GM19468 (cell line): ENCODE measurements around the gene BRDT.

Experiments
- ATAC-seq: cut with Tn5 transposase; IDR thresholded peaks from one replicate; pipeline ENCODE4 v1.9.1; 2021; ENCODE audit warnings: mild to moderate bottlenecking, moderate library complexity, moderate number of reproducible peaks; ENCODE audit not compliant: unreplicated experiment; ENCODE audit errors: extremely low read depth

Gene BRDT

DNA sequence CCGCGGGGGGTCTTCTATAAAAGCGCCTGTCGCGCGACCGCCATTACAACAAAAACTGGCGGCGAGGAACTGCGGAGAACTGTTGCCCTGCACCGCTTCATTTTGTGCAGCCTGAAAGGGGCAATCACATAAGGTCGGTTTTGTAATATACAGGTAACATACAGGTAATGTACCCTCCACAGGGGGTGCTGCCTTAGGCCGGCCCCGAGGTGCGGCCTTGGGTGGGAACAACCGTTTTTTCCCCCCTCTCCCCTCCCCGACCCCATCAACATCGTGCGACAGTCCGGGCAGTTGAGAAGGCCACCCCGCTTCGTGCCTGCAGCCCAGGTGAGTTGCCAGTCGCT, at the start of gene BRDT:
Gene BRDT (plus strand): TSS at position 46 of the 344 bp plus-strand sequence. CDS start 13,354 bp downstream, outside the sequence.
- ATAC-seq = no peak

DNA sequence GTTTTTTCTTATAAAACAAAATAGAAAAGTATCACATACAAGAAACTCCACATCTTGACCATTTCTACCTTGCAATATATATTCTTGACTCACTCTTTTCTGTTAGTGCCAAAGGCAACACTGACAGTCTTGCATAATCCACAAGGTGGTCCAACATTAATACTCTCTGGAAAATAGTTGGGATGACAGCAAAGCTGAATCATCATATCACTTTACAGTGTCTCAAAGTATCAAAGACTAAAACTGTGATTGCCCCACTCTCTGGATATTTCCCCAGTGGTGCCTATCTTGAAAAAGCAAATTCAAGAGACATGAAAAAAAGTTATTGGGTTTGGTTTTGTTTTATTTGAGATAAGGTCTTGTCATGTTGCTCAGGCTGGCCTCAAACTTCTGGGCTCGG, 48.6 kb upstream of the BRDT start:
- no peak for ATAC-seq

- ATAC-seq = no peak
Measured at GRCh38 chr1:91901231-91901630, 48.0 kb upstream of the BRDT start.

GRCh38 chr1:91912266-91912665, 36.9 kb upstream of the BRDT start:
- ATAC-seq = no peak

GRCh38 chr1:91913018-91913417, 36.2 kb upstream of the BRDT start:
- ATAC-seq = no peak

DNA sequence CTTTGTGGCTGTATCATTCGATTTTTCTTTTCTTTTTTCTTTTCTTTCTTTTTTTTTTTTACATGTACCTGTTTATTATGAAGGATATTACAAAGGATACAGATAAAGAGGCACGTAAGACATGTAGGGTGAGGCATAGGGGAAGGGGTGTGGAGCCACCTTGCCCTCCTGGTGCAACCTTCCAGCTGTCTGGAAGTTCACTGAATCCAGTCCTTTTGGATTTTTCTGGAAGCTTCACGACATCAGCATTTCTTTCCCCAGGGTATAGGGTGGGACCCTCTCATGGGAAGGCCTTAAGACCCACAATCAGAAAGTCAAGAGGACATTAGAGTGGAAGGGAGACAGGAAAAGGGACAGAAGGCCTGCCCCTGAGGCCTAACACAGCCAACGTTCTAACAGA, 33.2 kb upstream of the BRDT start:
- ATAC-seq = no peak

- ATAC-seq = no peak
Measured at GRCh38 chr1:91916811-91917460, 32.3 kb upstream of the BRDT start.

GRCh38 chr1:91919962-91920361, 29.2 kb upstream of the BRDT start:
- no peak for ATAC-seq

GRCh38 chr1:91924146-91924545, 25.1 kb upstream of the BRDT start:
- no peak for ATAC-seq

DNA sequence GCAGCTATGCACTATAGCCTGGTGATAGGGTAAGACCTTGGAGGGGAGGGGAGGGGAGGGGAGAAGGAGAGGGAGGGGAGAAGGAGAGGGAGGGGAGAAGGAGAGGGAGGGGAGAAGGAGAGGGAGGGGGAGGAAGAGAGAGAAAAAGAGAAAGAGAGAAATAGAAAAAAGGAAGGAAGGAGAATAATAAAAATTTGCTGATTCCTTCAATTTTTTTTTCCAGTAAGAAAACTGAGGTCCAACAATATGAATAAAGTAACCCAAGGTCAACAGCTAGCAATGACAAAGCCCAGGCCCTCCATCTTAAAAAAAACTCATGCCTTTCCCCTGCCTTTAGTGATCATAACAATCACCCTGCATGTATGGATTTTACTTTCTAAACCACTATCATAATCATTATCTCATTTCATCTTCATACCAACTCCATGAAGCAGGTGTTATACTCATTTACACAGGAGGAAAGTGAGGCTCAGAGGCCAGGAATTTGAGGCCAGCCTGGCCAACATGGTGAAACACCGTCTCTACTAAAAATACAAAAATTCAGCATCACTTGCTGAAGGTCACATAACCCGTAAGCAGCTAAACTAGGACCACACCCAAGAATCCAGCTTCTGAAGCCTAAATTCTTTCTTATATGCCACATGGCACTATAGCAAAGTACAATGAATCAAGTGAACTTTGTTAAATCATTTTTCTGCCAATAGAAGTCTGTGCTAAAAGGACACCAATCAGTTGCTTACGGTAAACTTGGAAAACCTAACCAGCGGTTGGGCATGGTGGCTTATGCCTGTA, 23.4 kb upstream of the BRDT start:
- ATAC-seq = no peak

- no peak for ATAC-seq
Measured at GRCh38 chr1:91928026-91928425, 21.2 kb upstream of the BRDT start.

GRCh38 chr1:91929250-91929649, 20.0 kb upstream of the BRDT start:
- no peak for ATAC-seq

- no peak for ATAC-seq
Measured at GRCh38 chr1:91937613-91938012, 11.6 kb upstream of the BRDT start.

GRCh38 chr1:91940496-91940895, 8.7 kb upstream of the BRDT start:
- ATAC-seq = no peak

DNA sequence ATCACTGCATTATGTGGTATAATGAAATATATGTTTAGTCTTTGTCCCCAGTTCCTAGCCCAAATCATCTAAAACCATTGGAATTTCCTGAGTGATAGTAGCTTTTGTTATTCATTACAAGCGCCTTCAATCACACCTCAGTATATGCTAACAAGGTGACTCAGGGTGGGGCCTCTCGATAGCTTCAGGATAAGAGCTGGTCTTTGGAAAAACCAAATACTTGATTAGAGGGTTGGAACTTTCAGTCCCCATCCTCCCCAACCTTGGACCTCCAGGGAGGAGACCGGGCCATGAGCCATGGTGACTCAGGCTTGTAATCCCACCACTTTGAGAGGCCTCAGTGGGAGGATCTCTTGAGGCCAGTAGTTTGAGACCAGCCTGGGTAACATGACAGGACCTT, 5.1 kb upstream of the BRDT start:
- no peak for ATAC-seq

GRCh38 chr1:91948097-91948496, 1.1 kb upstream of the BRDT start:
- no peak for ATAC-seq

DNA sequence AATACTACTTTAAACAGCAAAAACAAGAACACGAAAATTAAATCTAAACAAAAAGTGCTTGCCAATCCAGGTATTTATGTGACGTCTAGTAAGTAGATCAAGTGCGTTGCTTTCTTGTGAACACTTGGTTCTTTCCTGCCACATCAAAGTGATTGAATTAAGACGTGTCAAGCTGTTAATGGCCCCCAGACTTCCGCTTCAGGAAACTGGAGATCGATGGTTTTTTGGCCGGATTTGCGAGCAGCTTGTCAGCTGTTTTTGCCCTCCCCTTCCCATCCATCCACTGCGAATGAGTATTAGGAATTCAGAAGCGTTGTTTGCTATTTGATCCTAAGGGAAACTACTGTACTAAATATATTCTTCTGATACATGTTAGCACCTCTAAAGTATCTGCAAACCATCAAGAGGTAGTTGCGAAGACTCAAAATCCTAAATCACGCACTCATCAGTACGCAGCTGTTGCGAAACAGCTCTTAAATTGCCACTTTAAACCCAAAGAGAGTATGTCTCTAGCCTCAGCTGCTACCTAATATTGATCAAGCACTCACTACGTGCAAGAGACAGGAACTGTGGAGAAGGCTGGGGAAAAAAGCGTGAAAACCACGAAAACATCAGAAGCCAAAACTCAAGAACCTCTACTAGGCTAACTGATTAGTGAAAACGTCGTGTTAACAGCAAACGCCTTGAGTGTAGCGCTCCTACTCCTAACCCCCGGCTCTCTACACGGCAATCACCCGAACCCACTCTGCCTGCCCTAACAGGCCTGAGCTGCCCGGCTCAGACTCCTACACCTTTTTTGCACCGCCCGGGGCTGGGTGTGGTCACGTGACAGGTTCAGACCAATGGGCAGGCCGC, 473 bp upstream of the BRDT start:
- ATAC-seq = no peak

- no peak for ATAC-seq
Measured at GRCh38 chr1:91952187-91952586, 3.0 kb downstream of the BRDT start.

- no peak for ATAC-seq
Measured at GRCh38 chr1:91958926-91959325, 9.7 kb downstream of the BRDT start.

- ATAC-seq = no peak
Measured at GRCh38 chr1:91968334-91968733, 19.1 kb downstream of the BRDT start.

DNA sequence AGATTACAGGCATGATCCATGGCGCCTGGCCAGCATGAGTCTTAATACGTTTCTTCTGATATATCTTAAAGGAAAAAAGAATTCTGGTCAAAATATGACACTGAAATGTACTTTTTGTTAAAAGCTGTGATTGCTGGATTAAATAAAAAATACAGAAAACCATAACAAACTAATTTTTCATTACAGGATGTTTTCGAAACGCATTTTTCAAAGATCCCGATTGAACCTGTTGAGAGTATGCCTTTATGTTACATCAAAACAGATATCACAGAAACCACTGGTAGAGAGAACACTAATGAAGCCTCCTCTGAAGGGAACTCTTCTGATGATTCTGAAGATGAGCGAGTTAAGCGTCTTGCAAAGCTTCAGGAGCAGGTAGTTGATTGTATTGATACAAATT, 30.2 kb downstream of the BRDT start:
- no peak for ATAC-seq
